Uterus (tissue), 2 donors: ENCODE measurements around the gene MUC7.

ENCODE experiments used
- POLR2A ChIP-seq, 2 donors: fragments of 450-650 bp; IDR thresholded peaks; one replicate each; pipeline ENCODE4 v1.6.1; 2016; ENCODE audit warnings: antibody characterized with exemption in 2 of 2, mild to moderate bottlenecking in 1 of 2, moderate library complexity in 1 of 2
- TF ChIP-seq, protein P1 (sequence below), 4 experiments: fragments of 200-600 bp in 2 of 4; fragments of 450-650 bp in 2 of 4; sonication (generic) in 2 of 4; IDR thresholded peaks; one replicate each; pipeline ENCODE4 v1.5.1; 2016 to 2019; ENCODE audit warnings: antibody characterized with exemption in 4 of 4, mild to moderate bottlenecking in 2 of 4, moderate library complexity in 1 of 4

- TF ChIP-seq, protein P1, sequence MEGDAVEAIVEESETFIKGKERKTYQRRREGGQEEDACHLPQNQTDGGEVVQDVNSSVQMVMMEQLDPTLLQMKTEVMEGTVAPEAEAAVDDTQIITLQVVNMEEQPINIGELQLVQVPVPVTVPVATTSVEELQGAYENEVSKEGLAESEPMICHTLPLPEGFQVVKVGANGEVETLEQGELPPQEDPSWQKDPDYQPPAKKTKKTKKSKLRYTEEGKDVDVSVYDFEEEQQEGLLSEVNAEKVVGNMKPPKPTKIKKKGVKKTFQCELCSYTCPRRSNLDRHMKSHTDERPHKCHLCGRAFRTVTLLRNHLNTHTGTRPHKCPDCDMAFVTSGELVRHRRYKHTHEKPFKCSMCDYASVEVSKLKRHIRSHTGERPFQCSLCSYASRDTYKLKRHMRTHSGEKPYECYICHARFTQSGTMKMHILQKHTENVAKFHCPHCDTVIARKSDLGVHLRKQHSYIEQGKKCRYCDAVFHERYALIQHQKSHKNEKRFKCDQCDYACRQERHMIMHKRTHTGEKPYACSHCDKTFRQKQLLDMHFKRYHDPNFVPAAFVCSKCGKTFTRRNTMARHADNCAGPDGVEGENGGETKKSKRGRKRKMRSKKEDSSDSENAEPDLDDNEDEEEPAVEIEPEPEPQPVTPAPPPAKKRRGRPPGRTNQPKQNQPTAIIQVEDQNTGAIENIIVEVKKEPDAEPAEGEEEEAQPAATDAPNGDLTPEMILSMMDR (IDR thresholded peaks at IDR 0.05), result no peak
- TF ChIP-seq POLR2A (IDR thresholded peaks at IDR 0.05), result no peak
Observed at GRCh38 chr4:70522626-70523025, 50.6 kb downstream of the MUC7 start.
